GDM1 (cell line): ENCODE results near the gene DNAJC15.
"Not testable (repeated sequence)": the region's sequence is repeated elsewhere in the genome, so short reads cannot be mapped to it uniquely, and the experiment has no call there.

Experiments
- DNase-seq: peaks from one replicate; lab custom pipeline; 2025; lab: John Stamatoyannopoulos, UW

The DNAJC15 gene

DNA sequence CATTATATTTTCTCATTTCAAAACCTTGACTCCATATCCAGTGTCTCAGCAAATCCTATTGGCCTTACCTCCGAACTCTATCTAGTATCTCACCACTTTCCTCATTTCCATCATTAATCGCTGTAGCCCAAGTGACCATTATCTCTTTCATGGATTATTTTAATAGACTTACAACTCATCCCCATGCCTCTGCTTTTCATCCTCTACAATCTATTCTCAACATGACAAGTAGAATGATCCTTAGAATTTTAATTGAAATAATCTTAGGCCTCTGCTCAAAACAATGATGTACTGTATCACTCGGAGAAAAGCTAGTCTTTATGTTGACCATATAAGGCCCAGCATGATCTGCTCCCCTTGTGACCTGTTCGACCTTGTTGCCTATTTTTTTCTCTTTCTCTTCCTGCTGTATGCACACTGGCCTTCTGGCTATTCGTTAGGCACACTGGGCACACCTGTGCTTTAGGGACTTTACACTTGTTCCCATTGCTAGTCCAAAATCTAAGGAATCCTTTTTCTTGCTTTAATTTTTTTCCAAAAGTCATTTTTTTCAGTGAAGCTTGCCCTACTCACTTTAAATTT lies 21.4 kb downstream of the DNAJC15 start:
- no peak for DNase-seq

DNA sequence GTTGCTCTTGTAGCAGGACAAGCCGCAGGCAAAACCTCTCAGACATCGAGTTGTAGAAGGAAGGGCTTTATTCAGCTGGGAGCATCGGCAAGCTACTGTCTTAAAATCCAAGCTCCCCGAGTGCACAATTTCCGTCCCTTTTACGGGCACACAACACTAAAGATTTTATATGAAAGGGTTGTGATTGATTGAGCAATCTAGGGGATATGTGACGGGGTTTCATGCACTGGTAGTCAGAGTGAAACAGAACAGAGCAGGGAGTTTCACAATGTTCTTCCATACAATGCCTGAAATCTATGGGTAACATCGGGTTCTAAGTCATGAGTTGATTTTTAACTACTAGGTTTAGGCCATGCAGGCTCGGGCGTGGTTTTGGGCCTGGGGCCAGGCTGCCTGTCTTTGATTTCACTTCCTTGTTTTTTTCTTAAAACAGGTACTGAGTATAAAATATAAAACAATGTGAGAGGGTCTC lies 22.0 kb downstream of the DNAJC15 start:
- peak; percentile 14 for DNase-seq

GRCh38 chr13:43046259-43046658 lies 22.9 kb downstream of the DNAJC15 start:
- DNase-seq, result no peak

GRCh38 chr13:43054803-43055802 lies 31.7 kb downstream of the DNAJC15 start:
- DNase-seq, result no peak

DNA sequence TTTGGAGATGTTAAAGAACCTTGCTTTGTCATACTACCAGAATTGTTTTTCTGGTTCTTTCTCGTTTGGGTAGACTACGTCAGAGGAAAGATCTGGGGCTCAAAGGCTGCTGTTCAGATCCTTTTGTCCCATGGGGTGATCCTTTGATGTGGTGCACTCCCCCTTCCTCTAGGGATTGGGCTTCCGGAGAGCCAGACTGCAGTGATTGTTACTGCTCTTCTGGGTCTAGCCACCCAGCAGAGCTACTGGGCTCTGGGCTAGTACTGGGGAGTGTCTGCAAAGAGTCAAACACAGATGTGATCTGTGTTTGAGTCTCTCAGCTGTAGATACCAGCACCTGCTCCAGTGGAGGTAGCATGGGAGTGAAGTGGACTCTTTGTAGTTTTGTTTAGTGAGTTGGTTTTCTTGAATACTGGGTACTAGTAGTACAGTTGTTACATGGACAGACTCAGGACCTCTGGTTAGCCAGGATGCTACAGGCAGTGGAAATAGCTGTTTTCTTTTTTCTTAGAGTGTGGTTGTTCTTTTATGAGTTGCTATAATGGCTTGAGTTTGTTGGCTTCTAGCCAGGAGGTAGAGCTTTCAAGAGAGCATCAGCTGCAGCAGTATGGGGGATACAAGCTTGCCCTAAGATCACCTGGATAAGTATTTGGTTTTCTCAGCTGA lies 34.4 kb downstream of the DNAJC15 start:
- DNase-seq, result no peak

GRCh38 chr13:43058318-43058674 lies 34.9 kb downstream of the DNAJC15 start:
- no peak for DNase-seq

- DNase-seq, result no peak
Measured at GRCh38 chr13:43058831-43059230, 35.4 kb downstream of the DNAJC15 start.

GRCh38 chr13:43059779-43060178 lies 36.4 kb downstream of the DNAJC15 start:
- not testable (repeated sequence) for DNase-seq

- DNase-seq, result not testable (repeated sequence)
Measured at GRCh38 chr13:43060806-43061205, 37.4 kb downstream of the DNAJC15 start.

DNA sequence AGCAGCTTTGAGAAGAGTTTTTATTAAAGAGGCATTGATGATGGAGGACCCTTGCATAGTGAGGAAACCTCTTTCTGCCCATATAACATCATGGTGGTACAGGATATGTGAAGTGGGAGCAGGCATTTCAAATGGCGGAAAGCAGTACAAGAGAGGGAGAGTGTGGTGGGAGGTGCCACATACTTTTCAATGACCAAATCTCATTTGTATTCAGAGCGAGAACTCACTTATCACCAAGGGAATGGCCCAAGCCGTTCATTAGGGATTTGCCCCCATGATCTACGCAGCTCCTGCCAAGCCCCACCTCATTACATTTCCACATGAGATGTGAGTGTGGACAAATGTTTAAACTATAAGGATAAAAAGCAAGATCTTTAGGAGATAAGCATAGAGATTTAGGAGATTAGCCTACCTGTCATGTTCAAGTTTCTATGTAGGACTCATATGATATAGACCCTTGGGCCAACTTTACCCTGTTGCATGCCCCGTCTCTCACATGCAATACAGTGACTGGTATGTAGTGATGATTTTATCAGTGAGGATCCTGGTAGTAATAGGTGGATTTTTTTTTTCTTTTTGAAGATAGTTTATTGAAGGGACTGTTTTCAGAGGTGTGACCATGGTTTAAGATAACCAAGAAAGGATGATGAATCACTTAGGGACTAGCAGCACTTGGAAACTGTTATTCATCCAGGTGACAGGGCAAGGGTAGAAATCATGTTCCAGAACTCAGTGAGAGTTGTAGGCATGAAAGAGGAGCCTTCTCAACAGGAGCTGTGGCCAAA lies 38.3 kb downstream of the DNAJC15 start:
- no peak for DNase-seq

DNA sequence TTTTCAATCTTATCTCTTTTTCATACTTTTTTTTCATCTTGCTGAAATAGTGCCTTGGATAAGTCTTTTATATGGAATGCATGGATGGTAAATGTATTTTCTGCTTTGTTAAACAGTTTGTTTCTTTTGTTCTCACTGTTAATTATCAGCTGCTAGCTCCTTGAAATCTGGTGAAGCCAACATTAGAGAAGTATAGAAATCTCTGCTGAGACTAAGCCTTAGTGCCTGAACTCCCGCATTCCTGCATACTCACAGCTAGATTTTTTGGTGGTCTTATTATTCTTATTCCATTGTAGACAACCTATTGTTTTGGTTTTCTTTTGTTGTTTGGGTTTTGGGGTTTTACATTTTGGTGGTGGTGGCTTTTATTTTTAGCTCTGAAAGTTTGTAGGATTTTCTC lies 48.4 kb downstream of the DNAJC15 start:
- no peak for DNase-seq

GRCh38 chr13:43072394-43072793 lies 49.0 kb downstream of the DNAJC15 start:
- DNase-seq, result no peak

DNA sequence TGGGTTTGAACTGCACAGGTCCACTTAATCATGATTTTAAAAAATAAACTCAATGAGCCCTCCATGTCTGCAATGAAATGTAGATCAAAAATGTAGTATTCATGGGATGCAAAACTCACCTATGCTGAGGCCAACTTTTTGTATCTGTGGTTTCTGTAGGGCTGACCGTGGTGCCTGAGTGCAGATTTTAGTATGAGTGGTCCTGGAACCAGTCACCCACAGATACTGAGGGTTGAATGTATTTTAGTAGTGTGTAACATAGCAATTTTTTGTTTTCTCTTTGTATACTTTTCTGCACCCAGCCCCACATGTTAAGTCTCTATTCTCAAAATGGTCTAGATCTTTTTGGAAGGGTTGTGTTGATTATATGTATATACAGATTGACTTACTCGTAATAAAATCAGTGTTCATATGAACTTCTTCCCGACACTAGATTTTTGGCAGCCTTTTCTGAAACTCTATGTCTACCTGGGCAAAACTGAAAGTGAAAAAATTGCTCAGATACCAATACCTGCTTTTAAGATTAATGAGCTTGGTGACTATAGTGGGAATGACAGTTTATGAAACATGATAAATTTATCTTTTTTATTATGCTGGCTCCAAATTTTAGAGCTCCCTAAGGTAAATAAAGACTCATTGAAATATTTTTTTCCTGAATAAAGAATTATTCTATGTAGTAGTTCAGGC lies 51.6 kb downstream of the DNAJC15 start:
- no peak for DNase-seq

DNA sequence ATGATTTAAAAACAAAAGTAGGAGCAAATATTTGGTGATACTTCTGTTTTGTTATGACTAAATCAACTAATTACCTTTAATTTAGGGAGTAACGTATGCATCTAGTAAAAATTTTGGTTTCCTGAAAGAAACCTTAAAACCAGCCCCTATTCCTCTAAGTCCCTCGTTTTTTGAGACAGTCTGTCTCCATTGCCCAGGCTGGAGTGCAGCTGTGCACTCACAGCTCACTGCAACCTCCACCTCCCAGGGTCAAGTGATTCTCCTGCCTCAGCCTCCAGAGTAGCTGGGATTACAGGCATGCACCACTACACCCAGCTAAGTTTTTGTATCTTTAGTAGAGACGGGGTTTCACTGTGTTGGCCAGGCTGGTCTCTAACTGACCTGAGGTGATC lies 52.1 kb downstream of the DNAJC15 start:
- DNase-seq, result not testable (repeated sequence)

- no peak for DNase-seq
Measured at GRCh38 chr13:43077046-43077445, 53.7 kb downstream of the DNAJC15 start.

DNA sequence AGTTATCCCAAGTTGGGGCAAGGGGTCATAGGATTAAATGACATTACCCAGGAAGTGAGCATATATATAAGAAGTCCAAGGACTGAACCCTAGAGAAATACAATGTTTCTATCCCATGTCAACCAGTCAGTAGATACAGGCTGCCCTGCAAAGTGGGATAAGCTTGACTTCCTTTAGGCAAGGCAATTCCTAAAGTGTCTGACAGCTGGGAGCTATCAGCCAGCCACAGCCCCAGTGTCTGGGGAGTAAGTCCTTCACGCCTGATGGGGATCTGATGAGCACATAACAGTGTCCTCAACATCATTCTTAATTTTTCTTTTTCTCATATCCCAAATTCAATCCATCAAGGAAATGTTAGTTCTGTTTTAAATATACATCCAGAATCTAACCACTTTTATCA lies 54.1 kb downstream of the DNAJC15 start:
- DNase-seq, result no peak

- no peak for DNase-seq
Measured at GRCh38 chr13:43077906-43078305, 54.5 kb downstream of the DNAJC15 start.

GRCh38 chr13:43078399-43078798 lies 55.0 kb downstream of the DNAJC15 start:
- no peak for DNase-seq

GRCh38 chr13:43079392-43079931 lies 56.1 kb downstream of the DNAJC15 start:
- DNase-seq, result no peak

DNA sequence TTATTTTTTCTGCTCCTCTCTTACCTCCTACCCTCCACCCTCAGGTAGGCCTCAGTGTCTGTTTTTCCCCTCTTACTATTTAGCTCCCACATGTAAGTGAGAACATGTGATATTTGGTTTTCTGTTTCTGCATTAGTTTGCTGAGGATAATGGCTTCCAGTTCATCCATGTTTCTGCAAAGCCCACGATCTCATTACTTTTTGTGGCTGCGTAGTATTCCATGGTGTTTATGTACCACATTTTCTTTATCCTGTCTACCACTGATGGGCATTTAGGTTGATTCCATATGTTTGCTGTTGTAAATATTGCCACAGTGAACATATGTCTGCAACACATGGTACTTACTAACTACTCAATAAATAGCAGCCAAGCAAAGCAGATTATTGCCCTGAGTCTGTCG lies 56.8 kb downstream of the DNAJC15 start:
- no peak for DNase-seq

DNA sequence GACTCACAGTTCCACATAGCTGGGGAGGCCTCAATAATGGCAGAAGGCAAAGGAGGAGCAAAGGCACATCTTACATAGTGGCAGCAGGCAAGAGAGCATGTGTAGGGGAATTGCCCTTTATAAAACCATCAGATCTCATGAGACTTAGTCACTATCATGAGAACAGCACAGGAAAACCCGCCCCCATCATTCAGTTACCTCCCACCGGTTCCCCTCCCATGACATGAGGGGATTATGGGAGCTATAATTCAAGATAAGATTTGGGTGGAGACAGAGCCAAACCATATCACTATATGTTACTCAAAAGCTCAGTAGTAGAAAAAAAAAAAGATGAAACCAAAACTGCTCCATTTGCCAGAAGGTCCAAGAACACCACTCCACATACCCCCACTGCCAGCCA lies 58.5 kb downstream of the DNAJC15 start:
- no peak for DNase-seq
